AG04450 (cell line): ENCODE data around the gene ATP5F1E. TPM values are rescaled to one million over a fixed set of nuclear protein-coding genes. Genes with fewer than 3 reads are reported as not detected.

Experiments used
- CTCF ChIA-PET: fragments of 300-600, 350-600 bp; formaldehyde crosslinking; extraction: SDS; loops from one replicate; lab custom pipeline; 2022; ENCODE audit warnings: antibody characterized with exemption, inconsistent platforms; lab: Charles Lee
- POLR2A ChIA-PET: fragments of 350-600 bp; formaldehyde crosslinking; extraction: SDS; loops from one replicate; lab custom pipeline; 2021; ENCODE audit warnings: antibody characterized with exemption, inconsistent platforms; lab: Yijun Ruan, JAX
- DNase-seq: peaks from one replicate; pipeline ENCODE4 v3.0.0-alpha.2; 2011; ENCODE audit warnings: low read depth, low spot score
- H3K27ac ChIP-seq: one replicate; pipeline ENCODE4 v1.5.1; 2012; ENCODE audit warnings: low read depth, low read length, control low read depth
- H3K27me3 ChIP-seq: one replicate; pipeline ENCODE4 v1.6.0; 2012; ENCODE audit warnings: low read length; ENCODE audit not compliant: control insufficient read depth, insufficient read depth
- H3K4me3 ChIP-seq: 2 replicates; pipeline ENCODE4 v1.5.1; 2011; ENCODE audit warnings: mild to moderate bottlenecking, low read depth, low read length, control low read depth
- H3K9me3 ChIP-seq: 2 replicates; pipeline ENCODE4 v1.5.1; 2012; ENCODE audit warnings: low read length; ENCODE audit not compliant: control insufficient read depth, insufficient read depth
- polyA plus RNA-seq: library from polyadenylated mRNA; depleted of rRNA; stranded (reverse); fragments of >200 nt; gene quantifications from 2 replicates; pipeline ENCODE4 v1.2.3, GENCODE V29; 2011
- TF ChIP-seq, protein P1 (sequence below): IDR thresholded peaks from 2 replicates; pipeline ENCODE4 v1.5.1; 2011; ENCODE audit warnings: low read depth, low read length, control low read depth, inconsistent platforms

Gene ATP5F1E
- polyA plus RNA-seq, 1 experiment: 84.3 TPM

DNA sequence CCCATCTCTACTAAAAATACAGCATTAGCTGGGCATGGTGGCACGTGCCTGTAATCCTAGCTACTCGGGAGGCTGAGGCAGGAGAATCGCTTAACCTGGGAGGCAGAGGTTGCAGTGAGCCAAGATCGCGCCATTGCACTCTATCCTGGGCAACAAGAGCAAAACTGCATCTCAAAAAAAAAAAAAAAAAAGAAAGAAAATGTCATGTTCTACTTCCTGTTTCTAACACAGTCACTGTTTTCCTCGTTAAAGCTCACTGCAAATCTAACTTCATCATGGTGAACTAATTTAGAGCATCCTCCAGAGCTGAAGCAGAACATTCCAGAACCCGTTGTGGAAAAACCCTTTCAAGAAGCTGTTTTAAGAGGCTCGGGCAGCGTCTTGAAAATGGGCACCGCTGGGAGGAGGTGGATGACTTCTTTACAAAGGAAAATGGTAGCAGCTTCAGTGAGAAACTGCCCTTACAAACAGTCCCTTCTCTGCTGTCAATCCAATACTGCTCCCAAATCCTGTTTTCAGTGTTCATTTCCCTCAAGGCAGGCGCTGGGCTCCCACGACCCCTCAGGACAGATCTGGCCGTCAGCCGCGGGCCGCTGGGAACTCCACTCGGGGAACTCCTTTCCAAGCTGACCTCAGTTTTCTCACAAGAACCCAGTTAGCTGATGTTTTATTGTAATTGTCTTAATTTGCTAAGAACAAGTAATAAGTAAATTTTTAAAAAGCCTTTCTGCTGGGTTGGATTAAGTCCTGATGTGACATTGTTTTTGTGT lies 37.6 kb downstream of the ATP5F1E start:
- ChIA-PET POLR2A (interaction anchor here (1.0 kb wide), 1 partner anchor 38 kb away, joined by 3 read pairs; the partner anchor contains the start of gene ATP5F1E), CTCF (no interaction called here)
- DNase-seq: no peak
- no peak overlapping the region for H3K27ac ChIP-seq
- TF ChIP-seq, protein P1, sequence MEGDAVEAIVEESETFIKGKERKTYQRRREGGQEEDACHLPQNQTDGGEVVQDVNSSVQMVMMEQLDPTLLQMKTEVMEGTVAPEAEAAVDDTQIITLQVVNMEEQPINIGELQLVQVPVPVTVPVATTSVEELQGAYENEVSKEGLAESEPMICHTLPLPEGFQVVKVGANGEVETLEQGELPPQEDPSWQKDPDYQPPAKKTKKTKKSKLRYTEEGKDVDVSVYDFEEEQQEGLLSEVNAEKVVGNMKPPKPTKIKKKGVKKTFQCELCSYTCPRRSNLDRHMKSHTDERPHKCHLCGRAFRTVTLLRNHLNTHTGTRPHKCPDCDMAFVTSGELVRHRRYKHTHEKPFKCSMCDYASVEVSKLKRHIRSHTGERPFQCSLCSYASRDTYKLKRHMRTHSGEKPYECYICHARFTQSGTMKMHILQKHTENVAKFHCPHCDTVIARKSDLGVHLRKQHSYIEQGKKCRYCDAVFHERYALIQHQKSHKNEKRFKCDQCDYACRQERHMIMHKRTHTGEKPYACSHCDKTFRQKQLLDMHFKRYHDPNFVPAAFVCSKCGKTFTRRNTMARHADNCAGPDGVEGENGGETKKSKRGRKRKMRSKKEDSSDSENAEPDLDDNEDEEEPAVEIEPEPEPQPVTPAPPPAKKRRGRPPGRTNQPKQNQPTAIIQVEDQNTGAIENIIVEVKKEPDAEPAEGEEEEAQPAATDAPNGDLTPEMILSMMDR: no peak
- no peak overlapping the region for H3K4me3 ChIP-seq
- H3K9me3 ChIP-seq: no peaks in the 10 kb centered on the region; the same call in 1 of the 2 replicates
- no peaks in the 10 kb centered on the region for H3K27me3 ChIP-seq

GRCh38 chr20:58993332-58994248 lies 38.5 kb downstream of the ATP5F1E start:
- Histone ChIP-seq H3K9me3 (no peaks in the 10 kb centered on the region; the same call in 1 of the 2 replicates), H3K27ac (no peak overlapping the region), H3K27me3 (no peaks in the 10 kb centered on the region), H3K4me3 (no peak overlapping the region)
- ChIA-PET CTCF (interaction anchor here (1.0 kb wide), 1 partner anchor 123 kb away, joined by 5 read pairs; no protein-coding TSS in a partner anchor), POLR2A (interaction anchor here (1.0 kb wide), 1 partner anchor 39 kb away, joined by 3 read pairs; the partner anchor contains the start of gene ATP5F1E)
- TF ChIP-seq, protein P1: no peak
- no peak for DNase-seq

GRCh38 chr20:58992911-58993310 lies 39.2 kb downstream of the ATP5F1E start:
- Histone ChIP-seq H3K4me3 (no peak overlapping the region), H3K9me3 (no peaks in the 10 kb centered on the region; the same call in 1 of the 2 replicates), H3K27ac (no peak overlapping the region), H3K27me3 (no peaks in the 10 kb centered on the region)
- ChIA-PET POLR2A (no interaction called here), CTCF (interaction anchor here (1.0 kb wide), 1 partner anchor 122 kb away, joined by 5 read pairs; no protein-coding TSS in a partner anchor)
- TF ChIP-seq, protein P1: no peak
- no peak for DNase-seq

GRCh38 chr20:58991715-58992114 lies 40.4 kb downstream of the ATP5F1E start:
- Histone ChIP-seq H3K27ac (no peak overlapping the region), H3K9me3 (no peaks in the 10 kb centered on the region; the same call in 1 of the 2 replicates), H3K4me3 (no peak overlapping the region), H3K27me3 (no peaks in the 10 kb centered on the region)
- ChIA-PET CTCF (no interaction called here), POLR2A (interaction anchor here (0.5 kb wide), 1 partner anchor 10 kb away, joined by 11 read pairs; no protein-coding TSS in a partner anchor)
- no peak for DNase-seq
- TF ChIP-seq, protein P1: no peak
